GDM1 (cell line): ENCODE measurements around the gene SLA2.

Source experiments
- DNase-seq: peaks from one replicate; lab custom pipeline; 2025; lab: John Stamatoyannopoulos, UW

Gene SLA2

DNA sequence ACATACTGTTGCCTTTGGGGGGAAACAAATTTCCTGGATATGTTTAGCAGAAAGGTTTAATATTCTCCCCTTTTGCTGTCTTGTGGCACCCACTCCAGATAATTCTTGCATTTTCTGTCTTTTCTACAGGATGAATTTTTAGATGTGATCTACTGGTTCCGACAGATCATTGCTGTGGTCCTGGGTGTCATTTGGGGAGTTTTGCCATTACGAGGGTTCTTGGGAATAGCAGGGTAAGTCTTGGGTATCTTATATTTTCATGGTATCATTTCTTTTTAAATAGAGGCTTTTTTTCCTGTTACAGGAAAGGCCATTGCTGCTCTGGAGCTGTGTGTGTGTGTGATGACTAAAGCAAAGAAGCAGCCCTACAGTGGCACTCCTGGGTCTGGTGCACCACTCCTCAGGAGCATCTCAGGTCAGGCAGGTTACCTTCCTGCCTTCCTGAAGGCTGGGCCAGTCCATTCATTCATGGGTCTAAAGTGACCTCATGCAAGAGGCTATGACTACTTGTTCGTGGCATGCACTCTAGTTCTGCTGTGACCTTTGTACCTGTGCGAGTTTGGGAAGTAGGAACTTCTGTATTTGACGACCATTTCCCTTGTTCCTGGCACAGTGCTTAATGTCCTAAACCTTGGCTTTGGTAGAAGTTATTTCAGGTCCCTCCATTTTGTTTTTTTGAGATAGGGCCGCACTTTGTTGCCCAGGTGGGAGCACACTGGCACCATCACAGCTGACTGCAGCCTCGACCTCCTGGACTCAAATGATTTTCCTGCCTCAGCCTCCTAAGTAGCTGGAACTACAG, 38.2 kb downstream of the SLA2 start:
- no peak for DNase-seq

DNA sequence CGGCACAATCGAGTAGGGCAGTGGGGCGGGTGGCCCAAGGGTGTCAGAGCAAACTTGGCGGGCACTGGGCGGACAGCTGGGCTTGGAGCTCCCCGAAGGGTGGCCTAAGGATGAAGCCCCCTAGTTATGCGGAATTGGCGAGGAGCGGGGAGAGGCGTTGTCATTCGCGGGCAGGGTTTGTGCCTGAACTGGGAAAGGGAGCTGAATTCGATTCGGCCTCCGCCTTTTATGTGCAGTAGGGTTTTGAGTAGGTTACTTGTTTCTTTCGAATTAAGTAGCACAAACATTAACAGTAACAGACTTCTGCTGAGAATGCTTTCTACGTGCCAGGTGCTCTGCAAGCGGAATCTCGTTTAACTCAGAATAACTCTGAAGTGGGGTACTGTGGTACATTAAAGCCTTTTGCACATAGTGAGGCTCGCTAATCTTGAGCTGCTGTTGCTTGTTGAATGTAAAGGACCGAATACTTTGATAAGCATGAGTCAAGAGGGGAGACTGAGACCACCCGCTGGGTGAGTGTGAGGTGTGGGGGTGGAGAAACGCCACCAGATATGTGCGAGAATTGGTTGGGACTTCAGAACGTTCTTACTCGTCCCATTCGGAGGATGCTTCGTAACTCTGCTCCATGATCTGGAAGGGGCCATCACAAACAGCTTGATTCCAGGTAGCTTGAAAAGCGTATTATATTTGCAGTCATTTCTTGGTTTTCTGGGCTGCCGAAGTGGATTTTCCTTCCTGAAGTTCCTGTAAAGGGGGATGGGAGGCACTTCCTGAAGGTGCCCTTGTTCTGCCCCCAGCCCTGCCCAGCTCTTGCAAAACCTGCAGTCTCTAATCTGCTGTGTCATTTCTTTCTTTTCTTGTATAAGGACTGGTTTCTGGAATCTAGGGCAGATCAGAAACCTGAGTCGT, 39.6 kb downstream of the SLA2 start:
- no peak for DNase-seq

- peak; percentile 99 for DNase-seq
Measured at GRCh38 chr20:36605399-36606157, 40.4 kb downstream of the SLA2 start, which contains the start of gene RAB5IF. TSS of gene RAB5IF (plus strand) at chr20:36605779. CDS start at chr20:36605952, 173 bp downstream.

DNA sequence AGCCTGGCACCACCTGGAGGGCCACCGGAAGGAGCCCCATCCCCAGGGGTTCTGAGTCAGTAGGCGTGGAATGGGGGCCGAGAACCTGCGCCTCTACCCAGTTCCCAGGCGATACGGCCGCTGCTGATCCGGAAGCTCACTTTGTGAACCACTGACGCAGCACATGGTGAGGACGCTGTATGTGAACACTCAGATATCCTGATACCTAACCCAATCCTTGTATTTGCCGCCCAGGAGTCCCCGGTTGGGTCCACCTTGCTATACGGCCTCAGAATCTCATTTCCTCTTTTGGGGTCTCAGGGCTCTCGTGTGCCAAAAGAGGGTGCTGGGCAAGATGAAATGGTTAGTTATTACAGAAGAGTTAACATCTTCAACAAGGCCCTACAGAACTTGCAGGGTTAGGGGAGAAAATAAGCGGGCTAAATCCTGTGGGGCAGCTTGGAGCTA, 41.0 kb downstream of the SLA2 start:
- peak; percentile 22 for DNase-seq

GRCh38 chr20:36601540-36601939, 44.5 kb downstream of the SLA2 start:
- DNase-seq, result no peak

DNA sequence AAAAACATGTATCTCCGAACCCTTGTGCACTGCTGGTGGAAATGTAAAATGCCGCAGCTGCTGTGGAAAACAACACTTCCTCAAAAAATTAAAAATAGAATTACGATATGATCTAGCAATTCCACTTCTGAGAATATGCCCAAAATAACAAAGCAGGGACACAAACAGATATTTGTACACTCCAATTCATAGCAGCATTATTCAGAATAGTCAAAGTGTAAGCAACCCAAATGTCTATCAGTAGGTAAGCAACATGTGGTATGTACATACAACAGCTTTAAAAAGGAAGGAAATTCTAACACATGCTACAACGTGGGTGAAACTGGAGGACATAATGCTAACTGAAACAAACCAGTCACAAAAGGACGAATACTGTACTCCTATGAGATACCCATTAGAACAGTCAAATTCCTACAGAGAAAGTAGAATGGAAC, 46.1 kb downstream of the SLA2 start:
- no peak for DNase-seq

- no peak for DNase-seq
Measured at GRCh38 chr20:36593347-36593929, 52.6 kb downstream of the SLA2 start.

- DNase-seq, result no peak
Measured at GRCh38 chr20:36591854-36592641, 53.9 kb downstream of the SLA2 start.

DNA sequence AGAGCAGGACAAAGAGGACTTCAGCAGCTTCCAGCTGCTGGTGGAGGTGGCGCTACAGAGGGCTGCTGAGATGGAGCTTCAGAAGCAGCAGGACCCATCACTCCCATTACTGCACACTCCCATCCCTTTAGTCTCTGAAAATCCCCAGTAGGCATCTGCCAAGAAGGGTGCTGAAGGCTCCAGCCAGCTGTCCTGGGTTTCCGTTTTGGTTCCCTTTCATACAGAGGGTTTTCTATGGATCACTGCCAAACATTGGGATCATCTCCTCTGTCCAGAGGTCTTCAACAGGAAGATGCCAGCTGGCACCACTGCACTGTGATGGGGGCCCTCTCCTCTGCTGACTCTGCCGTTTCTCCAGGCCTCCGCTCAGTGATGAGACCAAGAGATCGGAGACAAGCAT, 54.7 kb downstream of the SLA2 start:
- DNase-seq, result no peak

DNA sequence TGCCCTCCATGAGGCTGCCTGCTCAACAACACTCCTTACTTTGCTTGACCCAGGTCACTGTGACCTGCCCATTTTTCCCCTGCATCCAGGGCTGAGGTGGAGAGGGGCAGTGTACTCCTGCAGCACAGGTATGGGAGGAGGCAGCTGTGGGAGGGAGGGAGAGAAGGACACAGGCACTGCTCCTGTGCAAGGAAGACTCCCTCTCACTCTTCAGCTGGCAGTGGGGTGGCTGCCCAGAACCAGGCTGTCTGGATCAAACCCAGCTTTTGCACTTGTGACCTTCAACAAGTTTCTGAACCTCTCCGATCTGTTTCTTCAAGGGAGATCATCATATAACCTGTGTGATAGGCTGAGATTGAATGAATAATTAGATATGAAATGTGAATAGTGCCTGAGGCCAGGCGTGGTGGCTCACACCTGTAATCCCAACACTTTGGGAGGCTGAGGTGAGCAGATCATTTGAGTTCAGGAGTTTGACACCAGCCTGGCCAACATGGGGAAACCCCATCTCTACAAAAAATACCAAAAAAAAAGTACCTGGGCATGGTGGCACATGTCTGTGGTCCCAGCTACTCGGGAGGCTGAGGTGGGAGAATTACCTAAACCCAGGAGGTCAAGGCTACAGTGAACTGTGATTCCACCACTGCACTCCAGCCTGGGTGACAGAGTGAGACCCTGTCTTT, 58.5 kb downstream of the SLA2 start:
- no peak for DNase-seq

- no peak for DNase-seq
Measured at GRCh38 chr20:36585410-36586125, 60.4 kb downstream of the SLA2 start.

- no peak for DNase-seq
Measured at GRCh38 chr20:36584018-36584481, 61.9 kb downstream of the SLA2 start.

- no peak for DNase-seq
Measured at GRCh38 chr20:36582821-36583220, 63.2 kb downstream of the SLA2 start.

DNA sequence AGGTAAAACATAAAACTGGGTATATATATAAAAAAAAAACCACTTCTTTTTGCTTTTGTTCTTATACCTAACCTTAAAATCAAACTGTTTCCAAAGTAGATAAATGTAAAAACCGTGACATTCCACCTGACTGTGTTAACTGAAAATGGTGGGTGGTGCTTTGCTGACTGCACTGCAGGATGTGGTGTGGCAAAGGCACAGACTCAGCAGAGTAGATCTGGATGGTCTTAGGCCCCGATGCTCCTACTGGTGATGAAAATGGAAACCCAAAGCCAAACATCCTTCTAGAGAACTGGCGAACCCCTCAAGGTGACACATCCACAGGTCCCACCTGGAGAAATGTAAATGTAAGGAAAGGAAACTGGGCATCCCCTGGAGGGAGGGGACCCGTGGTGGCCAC, 63.7 kb downstream of the SLA2 start:
- DNase-seq, result no peak

DNA sequence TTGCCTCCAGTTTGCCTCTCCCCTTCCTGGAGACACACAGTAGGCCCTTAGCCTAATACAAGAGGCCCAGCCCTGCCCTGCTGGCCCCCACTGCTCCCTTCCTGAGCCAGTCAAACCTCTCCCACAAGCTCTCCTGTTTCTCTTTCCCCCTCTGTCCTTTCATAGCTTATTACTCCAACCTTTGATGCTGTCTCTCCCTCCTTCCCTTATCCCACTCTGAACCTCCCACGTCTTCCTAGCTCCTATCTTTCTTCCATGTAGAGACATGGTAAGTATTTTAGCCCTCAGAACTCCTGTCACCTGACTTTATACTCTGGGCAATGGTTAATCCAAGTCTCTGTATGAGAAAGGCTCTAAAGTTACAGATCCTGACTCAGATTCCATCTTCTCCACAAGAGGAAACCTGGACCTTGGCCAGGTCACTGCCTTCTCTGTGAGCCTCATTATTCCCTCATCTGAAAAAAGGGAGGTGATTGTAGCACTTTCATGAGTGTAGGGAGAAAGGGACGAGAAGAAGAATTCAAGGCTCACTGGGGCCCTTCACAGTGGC, 65.9 kb downstream of the SLA2 start:
- DNase-seq, result no peak

DNA sequence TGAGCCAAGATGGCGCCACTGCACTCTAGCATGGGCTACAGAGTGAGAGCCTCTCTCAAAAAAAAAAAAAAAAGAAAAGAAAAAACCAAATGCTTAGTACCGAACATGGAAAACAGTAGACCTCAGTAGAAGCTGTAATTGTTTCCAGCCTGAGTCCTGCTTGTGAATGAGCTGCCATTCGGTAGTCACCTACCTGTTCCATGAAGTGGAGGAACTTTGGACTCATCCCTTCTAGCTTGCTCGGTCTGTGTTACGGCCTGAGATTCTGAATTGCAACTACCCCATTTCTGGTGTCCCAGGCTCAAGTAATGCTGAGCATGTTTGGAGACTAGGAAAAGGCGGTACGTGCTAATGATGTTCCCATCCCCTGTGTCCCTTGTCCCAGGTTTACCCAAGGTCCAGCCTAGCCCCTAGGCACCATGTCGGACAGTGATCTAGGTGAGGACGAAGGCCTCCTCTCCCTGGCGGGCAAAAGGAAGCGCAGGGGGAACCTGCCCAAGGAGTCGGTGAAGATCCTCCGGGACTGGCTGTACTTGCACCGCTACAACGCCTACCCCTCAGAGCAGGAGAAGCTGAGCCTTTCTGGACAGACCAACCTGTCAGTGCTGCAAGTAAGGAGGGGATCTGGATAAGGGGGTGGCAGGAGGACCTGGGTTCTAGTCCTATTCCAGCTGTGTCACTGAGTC, 67.5 kb downstream of the SLA2 start:
- DNase-seq, result no peak

GRCh38 chr20:36576081-36576445, 69.9 kb downstream of the SLA2 start:
- DNase-seq, result no peak

DNA sequence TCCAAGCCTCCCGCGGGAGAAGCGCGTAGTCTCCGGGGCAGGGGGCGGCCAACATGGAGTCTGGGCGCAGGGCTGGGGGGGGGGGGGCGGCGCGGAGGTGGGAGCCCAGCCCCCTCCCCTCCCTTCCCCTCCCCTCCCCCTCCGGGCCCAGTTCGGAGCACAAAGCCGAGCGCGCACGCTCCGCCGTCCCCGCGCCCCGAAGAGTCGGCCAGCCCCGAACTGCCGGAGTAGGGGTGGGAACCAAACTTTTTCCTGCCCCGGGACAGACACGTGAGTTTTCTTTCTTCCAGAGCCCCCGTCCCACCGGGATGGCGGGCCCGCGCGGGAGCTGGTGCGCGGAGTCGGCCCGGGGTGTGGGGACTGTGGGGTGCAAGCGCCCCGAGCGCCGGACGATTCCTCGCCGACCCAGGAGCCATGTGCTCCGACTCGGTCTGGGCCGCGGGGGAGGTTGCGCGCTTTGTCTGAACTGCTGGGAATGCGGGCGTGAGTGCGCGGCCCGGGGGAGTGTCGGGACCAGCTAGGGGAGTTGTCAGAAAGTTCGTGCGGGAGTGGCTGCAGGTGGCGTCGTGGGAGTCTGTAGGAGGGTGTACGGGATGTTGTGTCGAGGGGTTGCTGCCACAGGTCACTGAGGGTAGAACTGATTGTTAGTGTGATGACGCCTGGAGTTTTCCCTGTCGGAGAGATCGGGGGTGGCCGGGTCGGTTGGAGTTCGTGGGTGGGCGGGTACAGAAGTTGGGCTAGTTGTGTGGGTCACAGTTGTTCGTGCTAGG, 71.4 kb downstream of the SLA2 start:
- DNase-seq, result no peak
